ENCODE data around the gene MRPS26. TPM values are rescaled to one million over a fixed set of nuclear protein-coding genes. Genes with fewer than 3 reads are reported as not detected.

The MRPS26 gene
- total RNA-seq, 1 experiment from 2014 or later: 105 TPM

GRCh38 chr20:3045816-3046676 lies at the start of gene MRPS26 (continued):
- TF ChIP-seq ATF3 (CRISPR knock-in tag; conservative IDR thresholded peaks at IDR 0.05) (no peak), JUN (CRISPR knock-in tag; IDR thresholded peaks at IDR 0.05) (peak; percentile 44; the same call in 1 of the 2 replicates), EMX1 (CRISPR knock-in tag; IDR thresholded peaks at IDR 0.05) (peak; percentile 62; the same call in 1 of the 2 replicates), ZNF532 (CRISPR knock-in tag; IDR thresholded peaks at IDR 0.05; ENCODE audit: borderline replicate concordance) (no peak), ETV6 (CRISPR knock-in tag; IDR thresholded peaks at IDR 0.05) (peak; percentile 80; the same call in 1 of the 2 replicates), NFATC4 (CRISPR knock-in tag; IDR thresholded peaks at IDR 0.05) (0 out of 2 replicates have a peak, but pooled peaks have one; percentile 24), PRRX2 (CRISPR knock-in tag; IDR thresholded peaks at IDR 0.05) (0 out of 2 replicates have a peak, but pooled peaks have one; percentile 32), PREB (CRISPR knock-in tag; IDR thresholded peaks at IDR 0.05; ENCODE audit: borderline replicate concordance) (peak; percentile 35; the same call in 1 of the 2 replicates)

- TF ChIP-seq HMGA2 (CRISPR knock-in tag; IDR thresholded peaks at IDR 0.05): peak; percentile 92
- TF ChIP-seq MXD4 (CRISPR knock-in tag; IDR thresholded peaks at IDR 0.05; ENCODE audit: borderline replicate concordance): no peak
- ATAC-seq: no peak
- Mint-ChIP-seq H3K27ac (no peak overlapping the region), H3K4me1 (no peaks in the 10 kb centered on the region), H3K4me3 (no peak overlapping the region), H3K27me3 (ENCODE audit: low read depth) (no peaks in the 10 kb centered on the region), H3K9me3 (no peaks in the 10 kb centered on the region), H3K36me3 (peaks cover 8% of the 10 kb centered on the region)
- CTCF ChIA-PET: no interaction called here
- DNase-seq (ENCODE audit: low spot score): no peak
- POLR2A ChIA-PET: no interaction called here
Measured at GRCh38 chr20:2998728-2999127, 47.1 kb upstream of the MRPS26 start.

- CTCF ChIA-PET: interaction anchor here (0.6 to 2.2 kb wide), 12 partner anchors 14 to 245 kb away, joined by 3 to 15 read pairs (median 3); partner anchors contain the start of gene TMEM239
- H3K4me1 Mint-ChIP-seq: 0 out of 2 replicates have a peak, but pooled peaks cover 6% of the 10 kb centered on the region
- no peaks in the 10 kb centered on the region for H3K27me3 Mint-ChIP-seq (ENCODE audit: low read depth)
- POLR2A ChIA-PET: no interaction called here
- H3K27ac Mint-ChIP-seq: no peak overlapping the region
- peaks cover 19% of the 10 kb centered on the region for H3K36me3 Mint-ChIP-seq
- no peaks in the 10 kb centered on the region for H3K9me3 Mint-ChIP-seq
- no peak overlapping the region for H3K4me3 Mint-ChIP-seq
- no peak for DNase-seq (ENCODE audit: low spot score)
- peak; percentile 53 for ATAC-seq
- TF ChIP-seq NFE2L1 (CRISPR knock-in tag; IDR thresholded peaks at IDR 0.05) (no peak), TP53 (CRISPR knock-in tag; IDR thresholded peaks at IDR 0.05) (no peak), ATF1 (CRISPR knock-in tag; IDR thresholded peaks at IDR 0.05) (no peak), ELF4 (CRISPR knock-in tag; IDR thresholded peaks at IDR 0.05; ENCODE audit: low read depth) (no peak), GTF2I (CRISPR knock-in tag; conservative IDR thresholded peaks at IDR 0.05) (no peak), HMGA2 (CRISPR knock-in tag; IDR thresholded peaks at IDR 0.05) (no peak), CREM (CRISPR knock-in tag; IDR thresholded peaks at IDR 0.05) (no peak), ZNF671 (CRISPR knock-in tag; IDR thresholded peaks at IDR 0.05) (no peak), ZBTB43 (CRISPR knock-in tag; IDR thresholded peaks at IDR 0.05) (no peak), ZBTB21 (CRISPR knock-in tag; IDR thresholded peaks at IDR 0.05; ENCODE audit: borderline replicate concordance) (no peak), IRF2 (CRISPR knock-in tag; IDR thresholded peaks at IDR 0.05; ENCODE audit: borderline replicate concordance, low read depth) (no peak), SOX15 (CRISPR knock-in tag; IDR thresholded peaks at IDR 0.05) (no peak), MYBL2 (CRISPR knock-in tag; IDR thresholded peaks at IDR 0.05) (no peak), KAT7 (CRISPR knock-in tag; IDR thresholded peaks at IDR 0.05; ENCODE audit: borderline replicate concordance) (no peak), ZNF121 (CRISPR knock-in tag; IDR thresholded peaks at IDR 0.05) (no peak), ZNF423 (CRISPR knock-in tag; IDR thresholded peaks at IDR 0.05) (no peak)
Measured at GRCh38 chr20:3000852-3001523, 44.9 kb upstream of the MRPS26 start.

All from WTC11 (cell line).